Measurements from ENCODE around the gene UBTD1.
"Not testable (repeated sequence)": the region's sequence is repeated elsewhere in the genome, so short reads cannot be mapped to it uniquely, and the experiment has no call there.

Gene UBTD1

GRCh38 chr10:97537186-97537869 lies 38.6 kb downstream of the UBTD1 start:
- DNase-seq (ENCODE audit: low spot score) (no peak), FAIRE-seq (no peak)

DNA sequence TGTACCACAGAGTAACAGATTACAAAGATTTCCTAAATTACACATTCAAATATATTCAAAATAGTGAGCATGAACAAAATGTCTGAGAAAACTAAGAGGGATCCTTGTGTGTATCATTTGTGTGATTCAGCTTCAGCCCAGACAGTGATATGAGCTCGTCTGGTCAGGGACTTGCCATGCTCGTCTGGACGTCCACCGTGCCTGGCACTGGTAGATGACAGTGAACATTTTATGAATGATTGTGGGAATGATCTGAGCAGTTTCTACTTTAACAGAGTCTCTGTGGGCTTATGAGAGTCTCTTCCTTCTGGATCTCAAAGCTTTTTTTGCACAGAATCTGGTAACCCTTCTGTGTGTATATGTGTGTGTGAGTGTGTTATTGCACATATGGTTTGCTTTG lies 39.7 kb downstream of the UBTD1 start:
- DNase-seq (ENCODE audit: low spot score) (no peak), FAIRE-seq (no peak)

GRCh38 chr10:97538839-97539238 lies 40.1 kb downstream of the UBTD1 start:
- DNase-seq (ENCODE audit: low spot score) = no peak
- FAIRE-seq = no peak

- DNase-seq (ENCODE audit: low spot score) = no peak
Observed at GRCh38 chr10:97539523-97540200, 40.9 kb downstream of the UBTD1 start.

GRCh38 chr10:97540669-97541500 lies 42.2 kb downstream of the UBTD1 start:
- no peak for DNase-seq (ENCODE audit: low spot score)
- no peak for FAIRE-seq

More at GRCh38 chr10:97539523-97540200, 40.9 kb downstream of the UBTD1 start:
- no peak for FAIRE-seq

GRCh38 chr10:97542169-97543024 lies 43.7 kb downstream of the UBTD1 start:
- DNase-seq (ENCODE audit: low spot score) (peak; percentile 89), FAIRE-seq (peak; percentile 91)

- DNase-seq (ENCODE audit: low spot score) (peak; percentile 96), FAIRE-seq (peak; percentile 96)
Observed at GRCh38 chr10:97543025-97543546, 44.4 kb downstream of the UBTD1 start.

DNA sequence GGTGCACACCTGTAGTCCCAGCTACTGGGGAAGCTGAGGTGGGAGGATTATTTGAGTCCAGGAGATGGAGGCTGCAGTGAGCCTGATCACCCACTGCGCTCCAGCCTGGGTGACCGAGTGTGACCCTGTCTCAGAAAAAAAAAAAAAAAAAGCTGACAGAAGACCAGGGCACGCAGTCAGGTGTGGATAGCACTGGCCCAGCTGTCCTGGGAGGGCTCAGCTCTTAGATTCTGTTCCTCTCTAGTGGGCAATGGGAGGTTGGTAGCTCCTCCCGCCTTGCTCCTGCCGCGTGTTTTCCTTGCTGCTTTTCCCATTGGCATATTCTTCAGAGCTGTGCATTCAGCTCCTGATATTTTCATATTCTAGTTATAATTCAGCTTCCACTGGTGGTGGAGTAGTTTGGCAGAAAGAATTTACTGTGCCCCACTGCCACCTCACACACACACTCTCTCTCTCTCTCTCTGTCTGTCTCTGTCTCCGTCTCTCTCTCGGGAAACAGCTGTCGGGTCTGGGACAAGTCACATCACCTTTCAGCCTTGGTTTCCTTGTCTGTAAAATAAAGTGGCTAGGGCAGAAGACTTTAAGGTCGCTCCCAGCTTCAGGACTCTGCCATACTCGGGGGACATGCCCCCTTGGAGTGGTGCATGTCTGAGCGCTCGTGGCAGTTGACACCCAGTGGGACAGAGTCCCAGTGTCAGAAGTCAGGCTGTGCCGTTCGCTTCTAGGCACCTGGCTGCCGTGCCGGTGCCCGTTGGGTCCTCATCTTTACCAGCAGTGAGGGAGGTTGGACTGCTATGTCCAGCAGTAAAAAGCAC lies 47.9 kb downstream of the UBTD1 start:
- FAIRE-seq = no peak
- DNase-seq (ENCODE audit: low spot score) = no peak

DNA sequence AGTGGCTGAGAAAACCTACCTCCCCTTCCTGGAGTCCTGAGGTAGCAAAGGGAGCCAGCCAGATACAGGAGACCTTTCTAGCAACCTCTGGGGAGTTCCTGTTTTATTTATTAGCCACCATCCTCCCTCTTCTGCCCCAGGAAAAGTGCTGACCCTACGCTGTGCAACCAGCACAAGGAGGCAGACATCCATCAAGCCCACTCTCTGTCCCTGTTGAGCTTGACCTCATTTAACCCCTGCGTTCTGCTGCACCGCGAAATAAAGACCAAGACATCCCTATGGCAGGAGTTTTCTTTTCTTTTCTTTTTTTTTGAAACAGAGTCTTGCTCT lies 48.5 kb downstream of the UBTD1 start:
- FAIRE-seq = no peak

GRCh38 chr10:97547962-97548361 lies 49.2 kb downstream of the UBTD1 start:
- DNase-seq (ENCODE audit: low spot score) (no peak), FAIRE-seq (no peak)

More for the DNA sequence above, 48.5 kb downstream of the UBTD1 start:
- no peak for DNase-seq (ENCODE audit: low spot score)

DNA sequence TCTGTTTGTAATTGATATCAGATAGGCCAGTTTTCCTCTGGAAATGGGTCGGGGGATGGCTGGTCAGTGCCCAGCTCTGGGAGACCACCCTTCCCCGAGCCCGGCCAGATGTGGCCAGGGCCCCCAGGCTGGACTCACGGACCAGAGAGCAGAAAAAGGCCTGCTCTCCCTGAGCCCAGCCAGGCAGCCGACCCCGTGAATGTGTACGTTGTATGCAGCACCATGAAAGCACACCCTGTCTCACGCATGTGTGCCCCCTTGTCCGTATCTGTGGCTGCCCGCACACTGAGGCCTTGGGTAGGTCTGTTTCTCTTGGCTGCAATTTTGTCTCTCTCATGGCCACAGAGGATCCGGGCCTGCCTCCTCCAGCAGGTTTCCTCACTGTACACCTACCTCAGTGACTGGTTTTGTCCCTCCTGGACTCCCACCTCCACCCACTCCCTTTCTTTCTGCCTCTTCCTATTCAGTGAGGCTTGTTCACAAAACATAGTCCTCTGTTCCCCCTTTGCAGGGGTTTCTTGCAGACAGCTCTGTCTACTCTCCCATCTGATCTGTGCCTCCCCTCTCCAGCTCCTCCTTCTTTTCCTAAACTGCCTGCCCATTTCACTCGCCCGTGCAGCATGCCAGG lies 50.2 kb downstream of the UBTD1 start:
- FAIRE-seq (peak; percentile 30), DNase-seq (ENCODE audit: low spot score) (no peak)

DNA sequence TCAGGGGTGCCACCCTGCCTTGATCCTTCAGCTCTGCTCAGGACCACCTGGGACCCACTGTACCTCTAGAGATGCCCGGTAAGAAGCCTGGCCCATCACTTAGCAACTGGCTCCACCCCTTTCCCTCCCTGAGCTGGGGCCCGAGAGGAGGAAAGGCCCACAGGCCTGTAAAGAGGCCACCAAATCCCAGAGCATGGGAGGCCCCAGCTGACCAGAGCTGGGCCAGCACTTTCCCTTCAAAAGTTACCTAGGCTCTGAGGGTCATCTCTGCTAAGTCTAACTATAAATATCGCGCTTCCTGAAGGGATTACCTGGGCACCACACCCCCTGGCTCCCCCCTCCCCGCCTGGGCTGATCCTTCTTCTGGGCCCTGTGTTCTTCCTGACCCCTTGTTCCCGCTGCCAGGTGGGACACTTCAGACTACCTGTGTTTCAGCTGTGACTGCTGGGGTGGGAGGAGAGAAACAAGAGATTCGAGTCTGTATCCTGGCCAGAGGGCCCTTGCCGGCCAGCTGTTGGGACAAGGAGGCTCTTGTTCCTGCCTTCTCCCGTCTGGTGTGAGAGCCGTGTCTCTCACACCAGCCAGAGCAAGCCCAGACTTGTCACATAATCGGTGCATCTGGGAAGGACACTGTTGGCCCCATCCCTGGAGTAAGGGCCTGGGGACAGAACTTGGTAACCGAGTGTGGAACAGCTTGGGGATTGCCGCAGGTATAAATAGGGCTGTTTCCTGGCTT lies 51.0 kb downstream of the UBTD1 start:
- DNase-seq (ENCODE audit: low spot score) = no peak
- FAIRE-seq = no peak

- DNase-seq (ENCODE audit: low spot score) (no peak), FAIRE-seq (no peak)
Observed at GRCh38 chr10:97550336-97551149, 51.8 kb downstream of the UBTD1 start.

GRCh38 chr10:97551271-97551670 lies 52.5 kb downstream of the UBTD1 start:
- DNase-seq (ENCODE audit: low spot score) = no peak
- no peak for FAIRE-seq

GRCh38 chr10:97553575-97554031 lies 54.9 kb downstream of the UBTD1 start:
- DNase-seq (ENCODE audit: low spot score) = peak; percentile 48
- FAIRE-seq = no peak

GRCh38 chr10:97554336-97554735 lies 55.6 kb downstream of the UBTD1 start:
- not testable (repeated sequence) for DNase-seq (ENCODE audit: low spot score); FAIRE-seq

DNA sequence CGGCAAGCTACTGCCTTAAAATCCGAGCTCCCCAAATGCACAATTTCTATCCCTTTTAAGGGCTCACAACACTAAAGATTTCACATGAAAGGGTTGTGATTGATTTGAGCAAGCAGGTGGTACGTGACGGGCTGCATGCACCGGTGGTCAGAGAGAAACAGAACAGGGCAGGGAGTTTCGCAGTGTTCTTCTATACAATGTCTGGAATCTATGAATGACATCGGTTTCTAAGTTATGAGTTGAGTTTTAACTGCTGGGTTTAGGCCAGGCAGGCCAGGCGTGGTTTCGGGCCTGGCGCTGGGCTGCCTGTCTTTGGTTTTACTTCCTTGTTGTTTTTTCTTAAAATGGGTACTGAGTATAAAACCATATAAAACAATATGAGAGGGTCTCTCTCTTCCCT lies 56.8 kb downstream of the UBTD1 start:
- not testable (repeated sequence) for FAIRE-seq; DNase-seq (ENCODE audit: low spot score)

Data from urothelium cell line (cell line).